T-helper 22 cell (primary cell): Measurements from ENCODE around the gene ATP2A3.

ENCODE experiments used
- DNase-seq: peaks from one replicate; pipeline ENCODE4 v3.0.0-alpha.2; 2020; ENCODE audit warnings: low read depth

ATP2A3 gene

DNA sequence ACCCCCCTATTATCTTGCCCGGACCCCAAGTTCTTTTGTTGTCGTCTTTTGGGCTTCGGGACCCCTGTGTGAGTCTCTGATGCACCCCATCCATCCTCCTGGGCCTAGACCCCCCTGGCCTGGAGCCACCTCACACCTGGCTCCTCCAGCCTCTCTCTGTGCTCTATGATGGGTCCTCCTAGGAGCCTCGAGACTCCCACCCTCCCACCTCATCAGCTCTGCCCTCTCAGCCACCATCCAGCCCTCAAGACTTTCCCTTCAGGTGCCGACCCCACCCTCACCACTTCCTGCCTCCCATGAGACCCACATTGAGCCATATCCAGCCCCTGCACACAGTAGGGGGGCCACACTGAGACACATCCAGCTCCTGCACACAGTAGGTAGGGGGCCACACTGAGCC lies 8.7 kb upstream of the ATP2A3 start:
- DNase-seq: no peak

DNA sequence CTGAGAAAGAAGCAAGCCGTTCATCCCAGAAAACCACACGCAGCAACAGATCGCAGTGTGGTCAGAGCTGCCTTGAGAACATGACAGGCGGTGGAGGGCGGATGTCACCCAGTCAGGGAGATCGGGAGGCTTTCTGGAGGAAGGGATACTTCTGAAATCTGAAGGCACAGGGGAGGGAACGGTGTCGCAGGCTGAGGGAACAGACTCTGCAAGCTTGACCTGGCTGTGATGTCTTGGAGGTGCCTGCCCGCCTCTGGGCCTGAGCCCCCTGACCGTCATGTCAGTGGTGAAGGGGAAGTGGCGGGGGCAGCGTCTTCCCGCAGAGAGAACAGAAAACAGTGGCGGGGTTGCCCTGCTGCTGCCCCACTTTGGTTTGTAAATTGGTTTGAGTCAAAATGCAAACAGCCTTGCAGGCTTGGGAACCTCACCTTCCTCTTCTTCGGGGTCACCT lies 8.1 kb upstream of the ATP2A3 start:
- DNase-seq: no peak

DNA sequence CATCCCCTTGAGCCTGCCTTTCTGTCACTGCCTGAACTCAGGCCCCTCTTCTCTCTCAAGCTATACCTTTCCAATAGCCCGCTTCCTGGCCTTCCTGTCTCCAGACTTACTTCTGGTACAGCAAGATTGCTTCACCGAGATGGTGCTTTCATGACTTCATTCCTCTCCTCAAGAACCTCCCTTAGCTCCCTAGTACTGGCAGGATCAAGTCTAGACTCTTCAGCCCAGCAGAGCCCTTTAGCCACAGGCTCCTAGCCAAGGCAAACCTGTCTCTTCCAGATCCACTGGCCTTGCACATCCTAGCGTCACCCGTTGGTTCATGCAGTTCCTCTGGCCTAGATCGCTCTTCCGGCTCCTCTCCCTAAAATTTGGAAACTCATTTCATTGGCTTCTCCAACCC lies 6.4 kb upstream of the ATP2A3 start:
- no peak for DNase-seq

DNA sequence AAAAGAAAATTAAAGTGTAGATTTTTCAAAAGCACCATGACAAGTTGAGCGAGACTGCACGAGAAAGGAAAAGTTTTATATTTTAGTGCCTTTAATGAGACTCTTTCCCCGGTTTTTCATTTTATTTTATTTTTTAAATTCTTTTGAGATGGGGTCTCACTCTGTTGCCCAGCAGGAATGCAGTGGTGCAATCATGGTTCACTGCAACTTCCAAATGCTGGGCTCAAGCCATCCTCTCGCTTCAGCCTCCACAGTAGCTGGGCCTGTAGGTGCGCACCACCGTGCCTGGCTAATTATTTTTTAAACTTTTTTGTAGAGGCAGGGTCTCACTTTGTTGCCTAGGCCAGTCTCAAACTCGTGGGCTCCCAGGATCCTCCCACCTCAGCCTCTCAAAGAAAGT lies 5.7 kb upstream of the ATP2A3 start:
- no peak for DNase-seq

DNA sequence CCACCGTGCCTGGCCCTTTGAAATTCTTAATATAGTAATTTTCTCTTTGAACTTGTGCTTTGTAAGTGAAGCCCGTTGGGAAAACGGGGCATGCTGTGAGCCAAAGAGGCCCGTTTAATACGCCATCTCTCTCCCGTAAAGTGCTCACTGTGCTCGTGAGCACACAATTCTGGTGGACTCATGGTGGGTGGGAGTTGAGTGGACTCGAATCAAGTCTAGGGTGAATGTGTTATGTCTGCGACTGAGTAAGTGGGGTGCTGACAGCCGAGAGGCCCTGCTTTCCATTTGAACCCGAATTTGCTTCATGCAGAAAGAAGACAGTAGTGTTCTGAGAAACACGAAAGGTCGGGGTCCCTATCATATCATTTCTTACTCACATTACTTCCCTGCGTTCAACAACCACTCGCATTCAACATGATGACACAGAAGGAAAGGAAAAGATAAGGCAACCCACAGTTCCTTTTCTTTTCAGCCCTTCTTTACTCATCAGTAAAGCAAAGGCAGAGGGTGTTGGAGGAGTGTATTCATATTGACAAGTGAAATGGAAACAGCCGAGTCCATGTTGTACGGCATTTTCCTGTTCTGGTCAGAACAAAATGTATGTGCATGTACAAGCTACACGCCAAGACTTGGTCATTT lies 4.8 kb upstream of the ATP2A3 start:
- no peak for DNase-seq

DNA sequence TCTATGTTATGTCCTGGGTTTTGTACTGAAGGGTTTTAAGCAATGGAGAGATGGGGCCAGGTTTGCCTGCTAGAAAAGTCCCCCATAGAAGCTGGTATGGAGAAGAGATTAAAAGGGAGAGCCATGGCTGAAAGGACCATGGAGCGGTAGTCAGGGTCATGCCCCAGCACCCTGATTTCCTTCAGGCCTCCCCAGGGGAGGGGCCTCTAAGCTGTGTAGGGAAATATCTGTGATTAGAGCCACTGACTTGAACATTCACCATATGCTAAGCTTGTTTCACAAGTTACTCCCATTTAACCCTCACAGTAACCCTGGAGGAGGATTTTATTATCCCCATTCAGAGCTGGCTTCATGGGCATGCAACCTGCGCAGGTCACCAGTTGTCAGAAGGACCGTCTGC lies 3.8 kb upstream of the ATP2A3 start:
- DNase-seq: no peak

DNA sequence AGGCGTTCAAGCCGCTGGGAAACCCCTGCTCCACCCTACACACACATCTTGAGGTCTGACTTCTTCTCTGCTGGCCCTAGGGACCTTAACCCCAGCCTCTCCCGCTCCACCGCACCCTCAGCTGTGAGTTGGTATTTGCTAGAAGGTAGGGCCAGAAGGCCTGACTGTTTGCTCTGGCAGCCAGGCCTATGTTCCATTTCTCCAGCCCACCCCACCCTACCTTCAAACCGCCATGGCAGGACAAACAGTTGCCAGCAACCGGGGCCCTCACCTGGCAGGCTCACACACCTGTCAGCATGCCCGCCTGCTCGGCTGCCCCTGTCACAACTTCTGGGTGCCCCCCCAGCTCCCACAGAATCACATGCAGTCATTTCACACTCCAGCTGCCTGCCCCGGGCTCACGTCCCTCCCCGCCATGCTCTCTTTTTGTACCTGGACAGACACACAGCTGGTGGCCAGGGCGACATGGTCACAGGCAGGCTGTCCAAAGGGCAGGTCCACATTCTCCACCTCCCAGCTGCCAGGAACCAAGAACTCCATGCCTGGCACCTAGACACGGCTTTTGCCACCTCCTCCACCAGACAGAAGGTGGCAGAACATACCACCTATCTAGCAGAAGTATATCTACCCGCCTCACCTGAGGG lies 2.6 kb upstream of the ATP2A3 start:
- DNase-seq: no peak

DNA sequence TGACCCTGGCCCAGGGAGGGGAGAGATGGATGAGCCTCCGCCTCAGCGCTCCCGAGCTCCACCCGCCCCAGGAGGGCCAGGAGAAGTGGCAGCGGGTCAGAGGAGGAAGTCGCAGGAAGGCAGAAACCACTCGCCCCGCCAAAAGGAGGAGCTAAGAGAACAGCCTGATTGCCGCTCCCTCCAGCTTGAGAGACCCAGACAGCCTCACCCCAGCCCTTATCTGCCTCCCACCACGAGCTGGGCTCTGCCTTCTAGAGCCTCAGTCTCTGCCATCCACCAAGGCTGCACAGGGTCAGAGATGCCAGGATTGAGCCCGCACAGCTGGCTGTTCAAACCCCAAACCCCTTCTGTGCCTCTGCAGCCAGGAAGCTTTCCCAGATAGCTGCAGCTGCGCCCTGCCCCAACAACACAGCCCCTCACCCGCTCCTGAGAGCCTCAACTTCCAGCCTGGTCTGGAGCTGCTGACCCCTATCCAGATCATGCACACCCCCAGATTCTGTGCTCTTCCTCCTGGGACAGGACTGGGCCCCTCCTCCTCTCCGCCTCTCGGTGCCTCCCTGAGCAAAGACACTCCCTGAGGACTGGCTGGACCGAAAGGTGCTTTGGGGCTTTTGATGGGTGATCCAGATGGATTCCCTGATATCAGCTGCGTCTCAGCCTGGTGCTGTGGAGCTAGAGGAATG lies 1.0 kb upstream of the ATP2A3 start:
- peak; percentile 49 for DNase-seq

DNA sequence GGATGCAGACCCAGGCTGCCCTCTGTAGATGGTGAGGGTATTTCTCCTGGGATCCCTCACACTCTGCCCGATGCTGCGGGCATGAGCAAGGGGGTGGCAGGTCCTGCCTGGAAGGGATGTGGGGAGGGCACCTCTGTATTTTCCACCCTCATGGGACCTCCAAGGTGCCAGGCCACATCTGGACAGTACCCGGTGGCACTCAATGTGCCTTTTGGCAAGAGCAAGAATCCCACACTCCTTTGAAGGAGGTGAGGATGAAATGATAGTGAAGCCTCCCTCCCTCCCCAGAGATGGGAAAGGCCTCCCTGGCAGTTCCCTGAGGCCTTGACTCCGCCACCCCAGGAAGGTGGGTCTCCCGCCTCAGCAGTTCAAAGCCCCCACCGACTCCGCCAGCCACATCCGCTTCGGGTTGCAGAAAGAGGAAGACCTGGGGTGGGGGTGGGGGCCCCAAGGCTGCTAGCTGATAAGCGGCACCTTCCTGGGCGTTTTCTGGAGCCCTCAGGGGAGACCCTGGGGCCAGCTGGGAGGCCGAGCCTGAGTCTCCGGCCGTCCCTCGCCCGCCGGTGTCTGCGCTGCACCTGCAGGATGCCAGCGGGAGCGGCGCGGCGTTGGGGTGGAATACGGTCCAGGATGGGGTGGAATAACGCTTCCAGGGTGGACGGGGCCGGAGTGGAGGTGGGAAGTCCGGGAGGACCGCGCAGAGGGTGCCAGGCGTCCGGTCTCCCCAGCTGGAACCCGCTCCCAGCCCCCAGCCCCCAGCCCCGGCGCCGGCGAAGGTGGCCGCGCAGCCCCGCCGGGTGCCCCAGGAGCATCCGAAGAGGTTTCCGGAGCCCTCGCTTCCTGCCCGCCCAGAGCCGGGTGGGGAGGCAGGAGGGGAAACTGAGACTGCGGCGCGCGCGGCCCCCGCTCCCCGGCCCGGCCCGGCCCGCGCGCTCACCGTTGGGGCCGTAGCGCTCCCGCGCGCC lies 718 bp downstream of the ATP2A3 start:
- DNase-seq: peak; percentile 66

DNA sequence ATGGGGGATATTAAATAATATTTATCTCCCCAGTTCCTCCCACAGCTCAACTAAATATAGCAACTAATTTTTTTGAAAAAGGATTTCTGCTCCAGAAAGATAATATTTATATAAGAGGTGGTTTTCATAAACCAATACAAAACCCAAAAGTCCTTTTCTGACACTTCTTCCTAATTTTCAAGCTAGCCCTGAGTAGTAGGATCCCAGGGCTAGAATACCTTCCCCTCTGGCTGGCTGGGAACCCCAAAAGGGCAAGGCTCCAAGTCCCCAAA lies 1.3 kb downstream of the ATP2A3 start:
- DNase-seq: no peak

DNA sequence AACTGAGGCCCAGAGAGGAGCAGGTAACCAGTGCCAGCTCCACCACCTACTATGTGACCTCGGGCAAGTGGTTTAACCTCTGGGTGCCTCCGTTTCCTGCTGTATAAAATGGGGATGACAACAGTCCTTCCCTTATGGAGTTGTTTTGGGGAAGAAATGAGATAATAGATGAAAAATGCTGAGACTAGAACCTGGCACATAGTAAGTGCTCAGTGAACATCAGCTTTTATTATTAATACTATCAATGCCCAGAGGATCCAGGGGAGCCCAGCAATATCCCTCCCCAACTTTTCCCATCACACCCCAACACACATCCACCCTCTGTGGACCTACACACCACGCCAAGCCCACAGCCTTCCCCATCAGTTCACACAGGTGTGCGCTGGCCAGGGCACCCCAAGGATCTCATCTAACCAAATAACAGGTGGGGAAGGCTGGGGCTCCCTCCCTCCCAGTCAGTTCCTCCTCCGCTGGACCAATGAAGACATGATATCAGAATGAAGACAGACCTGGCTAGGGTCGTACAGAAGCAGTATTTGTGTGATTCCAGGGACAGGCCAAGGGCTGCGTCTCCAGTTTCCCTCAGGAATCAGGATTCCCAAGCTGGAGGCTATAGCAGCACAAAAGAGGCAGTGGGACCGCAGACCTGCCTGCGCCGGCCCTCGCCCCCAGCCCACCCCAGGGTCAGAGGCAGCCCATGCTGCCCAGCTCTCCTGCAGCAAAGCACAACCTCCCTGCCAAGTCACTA lies 1.8 kb downstream of the ATP2A3 start:
- DNase-seq: no peak

DNA sequence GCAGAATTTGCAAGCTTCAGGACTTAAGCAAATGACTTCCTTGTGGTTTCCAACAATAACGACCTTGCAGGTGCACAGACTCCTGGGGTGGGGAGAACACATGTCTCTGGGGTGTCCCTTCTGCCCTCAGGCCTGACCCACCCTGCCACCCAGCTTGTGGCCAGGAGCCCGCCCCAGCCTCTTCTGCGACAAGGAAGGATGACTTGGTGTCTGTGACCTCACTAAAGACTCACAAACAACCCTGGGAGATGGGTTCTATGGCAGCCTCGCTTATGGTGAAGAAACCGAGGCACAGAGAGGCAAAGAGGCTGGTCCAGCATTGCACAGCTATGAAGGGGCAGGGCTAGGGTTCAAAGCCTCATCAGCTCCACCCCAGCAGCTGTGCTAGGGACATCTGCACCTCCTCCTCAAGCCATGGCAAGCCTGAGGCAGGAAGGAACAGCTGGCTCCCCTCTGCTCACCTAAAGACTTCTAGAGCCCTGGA lies 2.6 kb downstream of the ATP2A3 start:
- DNase-seq: peak; percentile 11

DNA sequence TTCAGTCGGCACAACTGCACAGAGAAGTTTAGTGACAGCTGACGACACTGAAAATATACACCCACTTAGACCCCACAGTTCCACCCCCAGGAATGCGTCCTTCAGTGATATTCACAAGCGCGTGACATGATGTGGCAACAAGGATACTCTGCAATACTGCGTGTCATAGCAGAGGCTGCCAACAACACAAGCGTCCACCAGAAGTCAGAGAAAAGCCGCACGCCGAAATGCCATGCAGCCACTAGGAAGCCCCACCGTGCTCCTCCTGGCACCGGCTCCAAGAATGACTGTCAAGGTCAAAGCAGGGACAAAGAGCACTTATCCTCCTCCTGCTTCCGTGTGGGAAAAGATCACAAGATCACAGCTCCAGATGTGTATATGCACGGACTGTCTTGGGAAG lies 3.5 kb downstream of the ATP2A3 start:
- DNase-seq: no peak

DNA sequence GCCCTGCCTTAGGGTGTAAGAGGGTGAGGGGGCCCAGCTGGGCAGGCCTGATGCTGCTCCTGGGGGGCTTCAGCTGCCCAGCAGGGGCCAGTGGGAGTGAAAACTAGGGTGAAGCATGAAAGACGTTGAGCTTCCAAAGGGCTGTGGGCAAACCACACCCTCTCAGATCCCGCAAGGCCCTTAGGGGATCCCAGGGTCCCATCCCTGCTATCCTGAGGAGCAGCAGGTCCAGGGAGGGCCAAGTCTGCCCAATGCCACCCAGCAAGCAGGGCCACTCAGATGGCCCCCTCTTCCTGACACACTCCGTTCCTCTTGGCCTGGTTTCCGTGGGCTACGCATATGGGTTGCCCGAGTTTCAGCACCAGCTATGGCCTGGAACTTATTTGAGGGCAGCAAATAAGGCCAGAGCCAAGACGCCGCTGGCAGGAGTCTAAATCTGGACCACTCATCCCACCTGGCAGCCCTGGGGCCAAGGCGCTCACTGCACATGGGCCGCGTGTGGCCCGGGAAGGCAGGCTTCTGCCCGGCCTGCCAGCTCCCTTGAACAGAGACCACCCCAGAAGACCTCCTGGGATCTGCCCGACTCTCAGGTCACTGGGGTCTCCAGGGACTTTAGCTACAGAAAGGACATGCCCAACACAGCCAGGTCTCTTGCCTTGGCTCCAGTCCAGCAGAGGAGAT lies 4.2 kb downstream of the ATP2A3 start:
- no peak for DNase-seq

DNA sequence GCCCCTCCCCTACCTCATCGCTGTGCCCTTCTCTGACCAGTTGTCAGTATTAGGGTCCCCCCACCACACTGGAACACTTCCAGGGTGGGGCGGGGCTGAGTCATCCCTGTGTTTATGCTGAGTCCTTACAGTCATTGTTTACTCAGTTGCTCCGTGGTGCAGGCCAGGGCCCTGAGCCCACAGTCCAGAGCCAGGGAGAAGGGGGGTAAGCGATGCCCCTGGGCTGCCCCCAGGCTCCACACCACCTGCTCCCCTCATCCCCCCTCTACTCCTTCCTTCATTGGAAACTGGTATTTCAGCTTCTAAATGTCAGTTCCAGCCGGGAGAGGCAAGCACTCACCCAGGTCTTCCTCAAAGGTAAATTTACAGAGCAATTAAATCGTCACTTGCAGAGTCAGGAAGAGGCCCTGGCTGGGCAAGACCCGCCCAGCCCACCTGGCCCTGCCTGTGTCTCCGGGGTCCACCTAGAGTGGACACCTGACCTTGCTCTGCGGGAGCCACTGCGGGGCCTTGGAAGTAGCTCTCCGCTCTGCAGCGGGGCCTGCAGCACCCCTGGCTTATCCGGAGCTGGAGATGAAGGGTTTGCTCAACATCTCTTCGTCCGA lies 4.8 kb downstream of the ATP2A3 start:
- DNase-seq: no peak

DNA sequence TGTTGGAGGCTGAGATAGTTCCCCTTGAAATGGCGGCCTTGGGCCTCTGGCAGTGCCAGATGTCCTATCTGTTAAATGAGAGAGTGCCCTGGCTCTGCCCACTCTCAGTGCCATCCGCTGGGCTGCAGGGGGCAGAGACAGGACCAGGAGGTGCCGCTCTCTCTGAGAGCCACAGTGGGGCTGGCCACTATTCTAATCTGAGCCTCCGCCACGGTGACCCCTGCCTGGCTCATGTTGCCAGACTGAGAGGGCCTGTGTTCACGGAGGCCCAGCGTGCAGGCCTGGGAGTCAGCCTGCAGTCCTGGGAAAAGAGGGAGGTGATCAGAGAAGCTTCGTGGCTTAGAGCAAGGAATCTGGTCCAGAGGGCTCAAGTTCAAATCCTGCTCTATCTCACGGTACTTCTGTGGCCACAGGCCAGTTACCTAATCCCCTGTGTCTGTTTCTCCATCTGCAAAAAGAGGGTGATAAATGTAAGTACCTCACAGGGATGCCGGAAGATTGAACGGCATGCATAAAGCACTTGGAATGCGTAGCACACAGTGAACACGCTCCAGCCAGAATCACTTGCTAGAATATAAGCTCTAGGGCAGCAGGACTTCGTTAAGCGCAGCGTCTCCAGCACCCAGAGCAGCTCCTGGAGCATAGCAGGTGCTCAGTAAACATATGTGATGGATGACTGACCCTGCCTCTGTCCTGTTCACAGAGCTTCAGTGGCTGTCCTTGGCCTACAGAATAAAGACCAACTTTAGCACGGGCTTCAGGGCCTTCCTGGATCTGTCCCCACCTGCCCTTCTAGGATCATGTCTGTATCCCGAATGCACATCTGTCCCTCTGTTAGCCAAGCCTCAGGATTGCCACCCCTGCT lies 6.3 kb downstream of the ATP2A3 start:
- no peak for DNase-seq

DNA sequence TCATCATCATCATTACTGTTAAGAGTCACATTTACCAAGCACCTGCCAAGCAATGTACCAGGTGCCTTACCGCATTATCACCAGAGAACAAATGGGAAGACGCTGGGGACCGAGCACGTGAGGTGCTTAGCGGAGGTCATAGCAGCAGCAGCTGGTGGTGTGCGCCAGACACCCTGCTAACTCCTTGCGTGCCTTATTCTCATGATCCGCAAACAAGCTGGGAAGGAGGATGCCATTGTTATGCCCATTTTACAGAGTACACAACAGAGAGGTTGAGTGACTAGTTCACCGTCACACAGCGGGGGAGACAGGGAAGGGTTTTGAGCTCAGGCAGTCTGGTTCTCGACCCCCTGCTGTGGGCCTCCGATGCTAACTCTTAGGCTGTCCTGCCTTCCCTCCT lies 7.3 kb downstream of the ATP2A3 start:
- no peak for DNase-seq

DNA sequence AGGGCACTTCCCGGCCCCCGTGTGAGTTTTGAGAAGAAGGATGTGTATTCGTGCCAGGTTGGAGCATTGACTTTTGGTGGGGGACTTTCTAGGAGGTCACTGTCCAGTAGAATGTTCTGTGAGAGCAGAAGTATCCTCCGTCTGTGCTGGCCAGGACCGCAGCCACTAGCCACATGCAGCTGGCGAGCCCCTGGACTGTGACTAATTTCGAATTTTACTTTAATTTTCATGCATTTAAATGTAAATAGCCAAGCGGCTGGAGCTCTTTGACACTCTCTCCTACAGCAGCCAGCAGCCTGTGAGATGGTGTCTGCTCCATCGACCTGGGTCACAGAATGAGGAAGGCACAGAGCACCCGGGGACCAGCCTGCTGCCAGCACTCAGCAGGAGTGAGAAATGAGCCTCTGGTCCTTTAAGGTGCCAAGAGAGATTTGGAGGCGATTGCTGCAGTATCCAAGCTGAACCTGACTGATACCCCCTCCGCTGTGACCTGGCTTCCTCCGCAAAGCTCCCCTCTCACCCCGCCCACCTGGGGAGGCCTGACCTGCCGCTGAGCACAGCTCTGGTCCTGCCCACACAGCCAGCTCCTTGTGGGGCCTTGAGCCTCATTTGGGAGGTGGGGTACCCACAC lies 7.8 kb downstream of the ATP2A3 start:
- no peak for DNase-seq

DNA sequence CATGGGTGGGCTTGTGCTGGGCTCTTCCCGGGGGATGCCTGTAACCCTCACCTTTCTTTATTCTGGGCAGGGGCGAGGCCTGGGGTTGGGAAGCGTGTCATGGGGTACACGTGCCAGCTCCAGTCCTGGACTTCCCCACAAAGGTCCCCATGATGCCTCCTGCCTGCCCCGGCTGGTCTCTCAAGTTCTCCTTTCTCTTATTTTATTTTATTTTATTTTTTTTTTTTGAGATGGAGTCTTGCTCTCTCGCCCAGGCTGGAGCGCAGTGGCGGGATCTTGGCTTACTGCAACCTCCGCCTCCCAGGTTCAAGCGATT lies 8.6 kb downstream of the ATP2A3 start:
- no peak for DNase-seq
